HepG2 (cell line): Measurements from ENCODE around the gene MBNL3. TPM values are rescaled to one million over a fixed set of nuclear protein-coding genes. Genes with fewer than 3 reads are reported as not detected.

Experiments used
- ATAC-seq: fragments of 200-7000 bp; cut with Tn5 transposase; 3 replicates; pipeline ENCODE4 v1.9.1; 2020; ENCODE audit warnings: mild to moderate bottlenecking, moderate library complexity
- BruUV-seq: library from RNA; stranded (reverse); fragments of 400-500 nt; replicated peaks from 2 replicates; lab custom pipeline; 2021; lab: Mats Ljungman, UMichigan
- CTCF ChIA-PET: fragments of 300-600 bp; formaldehyde crosslinking; extraction: SDS; loops from one replicate; lab custom pipeline; 2021; ENCODE audit warnings: low total read pairs, inconsistent platforms, low intra/inter-chr PET ratio; lab: Yijun Ruan, JAX
- POLR2A ChIA-PET: fragments of 350-600 bp; sonication (Branson Sonifier 250); formaldehyde crosslinking; loops from one replicate; lab custom pipeline; 2020; ENCODE audit warnings: antibody characterized with exemption, inconsistent platforms; lab: Yijun Ruan, JAX
- DNase-seq: peaks from one replicate; pipeline ENCODE4 v3.0.0-alpha.2; 2015; ENCODE audit warnings: low spot score
- FAIRE-seq: peaks from 3 replicates; lab custom pipeline; 2011; peaks lifted over from hg19 to GRCh38; lab: Jason Lieb, UNC
- H2AFZ ChIP-seq: one replicate; pipeline ENCODE4 v1.6.1; 2011; ENCODE audit warnings: low read length, inconsistent platforms
- H3K27ac ChIP-seq: fragments of 300-600 bp; 3 replicates; pipeline ENCODE4 v1.8.0; 2011; ENCODE audit warnings: mixed run types, mild to moderate bottlenecking, mixed read lengths, low read length, inconsistent platforms; ENCODE audit not compliant: insufficient read depth; ENCODE audit errors: extremely low read length
- H3K27me3 ChIP-seq, 2 experiments: fragments of 200-600 bp in 1 of 2; 2 replicates in 1 of 2; 3 replicates in 1 of 2; pipeline versions ENCODE4 v1.6.0 to v1.8.0; 2011; ENCODE audit warnings: low read length in 2 of 2, mild to moderate bottlenecking in 2 of 2, moderate library complexity in 2 of 2, inconsistent platforms in 1 of 2; ENCODE audit not compliant: insufficient read depth in 2 of 2, control insufficient read depth in 1 of 2
- H3K36me3 ChIP-seq, 2 experiments: fragments of 200-600 bp in 1 of 2; replicated peaks in 1 of 2; 2 replicates in 1 of 2; 3 replicates in 1 of 2; pipeline versions ENCODE4 v1.5.1 to v1.8.0; 2011; ENCODE audit warnings: low read length in 2 of 2, inconsistent platforms in 1 of 2; ENCODE audit not compliant: insufficient read depth in 2 of 2, control insufficient read depth in 1 of 2
- H3K4me1 ChIP-seq: 2 replicates; pipeline ENCODE4 v1.5.1; 2012; ENCODE audit warnings: low read length, inconsistent platforms; ENCODE audit not compliant: insufficient read depth
- H3K4me2 ChIP-seq: 2 replicates; pipeline ENCODE4 v1.6.0; 2011; ENCODE audit warnings: low read depth, low read length, inconsistent platforms
- H3K4me3 ChIP-seq, 3 experiments: fragments of 200-600 bp in 1 of 3; sonication (generic), shearing (Covaris generic) in 1 of 3; replicated peaks in 1 of 3; 2 replicates each; pipeline ENCODE4 v1.5.1; 2011 to 2016; ENCODE audit warnings: low read length in 3 of 3, inconsistent platforms in 2 of 3, low read depth in 2 of 3, mild to moderate bottlenecking in 2 of 3, control low read depth in 1 of 3, mixed read lengths in 1 of 3; ENCODE audit not compliant: insufficient read depth in 1 of 3
- H3K79me2 ChIP-seq: one replicate; pipeline ENCODE4 v1.6.1; 2011; ENCODE audit warnings: low read length, inconsistent platforms; ENCODE audit not compliant: insufficient read depth
- H3K9ac ChIP-seq: 2 replicates; pipeline ENCODE4 v1.6.0; 2011; ENCODE audit warnings: mild to moderate bottlenecking, low read depth, low read length, inconsistent platforms; ENCODE audit not compliant: insufficient read depth
- H3K9me3 ChIP-seq: 2 replicates; pipeline ENCODE4 v1.5.1; 2012; ENCODE audit warnings: mild to moderate bottlenecking, low read length
- H4K20me1 ChIP-seq: 2 replicates; pipeline ENCODE4 v1.6.0; 2011; ENCODE audit warnings: inconsistent platforms, mild to moderate bottlenecking, low read length, moderate library complexity; ENCODE audit not compliant: insufficient read depth
- CREM ChIP-seq, 2 experiments: sonication (generic) in 1 of 2; formaldehyde crosslinking in 1 of 2; IDR thresholded peaks; 2 replicates each; pipeline versions ENCODE4 v1.4.0 to v1.6.1; 2016 to 2020; ENCODE audit warnings: antibody characterized with exemption in 1 of 2, mild to moderate bottlenecking in 1 of 2, missing genetic modification reagents in 1 of 2
- EED ChIP-seq: sonication (generic); formaldehyde crosslinking; IDR thresholded peaks from 2 replicates; pipeline ENCODE4 v1.5.0; 2020; ENCODE audit warnings: mild to moderate bottlenecking, missing genetic modification reagents
- HNF4A ChIP-seq: sonication (generic); formaldehyde crosslinking; IDR thresholded peaks from 2 replicates; pipeline ENCODE4 v1.4.0; 2020; ENCODE audit warnings: missing genetic modification reagents
- KDM5B ChIP-seq: sonication (generic); formaldehyde crosslinking; IDR thresholded peaks from 2 replicates; pipeline ENCODE4 v1.4.0; 2020; ENCODE audit warnings: missing genetic modification reagents, mild to moderate bottlenecking, borderline replicate concordance
- KLF11 ChIP-seq: IDR thresholded peaks from 2 replicates; pipeline ENCODE4 v1.6.1; 2016; ENCODE audit warnings: missing compliant biosample characterization
- MAFK ChIP-seq, 2 experiments: IDR thresholded peaks in 1 of 2; conservative IDR thresholded peaks in 1 of 2; 2 replicates each; pipeline ENCODE4 v1.6.1; 2011; ENCODE audit warnings: improper control_type of control experiment in 2 of 2, low read length in 2 of 2
- NCOA1 ChIP-seq: sonication (generic); formaldehyde crosslinking; IDR thresholded peaks from 2 replicates; pipeline ENCODE4 v1.9.0; 2021; ENCODE audit warnings: missing genetic modification reagents
- NCOR1 ChIP-seq: fragments of 200-600 bp; sonication (generic); IDR thresholded peaks from 2 replicates; pipeline ENCODE4 v1.7.0; 2017; ENCODE audit warnings: antibody characterized with exemption, low read length, borderline replicate concordance
- THYN1 ChIP-seq: sonication (generic); formaldehyde crosslinking; IDR thresholded peaks from 2 replicates; pipeline ENCODE4 v1.8.1; 2023; ENCODE audit warnings: low read depth, mild to moderate bottlenecking, moderate library complexity, missing genetic modification reagents, borderline replicate concordance
- ZMYM3 ChIP-seq: sonication (generic); formaldehyde crosslinking; IDR thresholded peaks from 2 replicates; pipeline ENCODE4 v1.5.1; 2020; ENCODE audit warnings: mild to moderate bottlenecking, missing genetic modification reagents
- ZNF234 ChIP-seq: sonication (generic); formaldehyde crosslinking; conservative IDR thresholded peaks from 2 replicates; pipeline ENCODE4 v1.5.1; 2020; ENCODE audit warnings: mild to moderate bottlenecking, missing genetic modification reagents
- ZNF607 ChIP-seq: sonication (generic); formaldehyde crosslinking; IDR thresholded peaks from 2 replicates; pipeline ENCODE4 v1.5.1; 2020; ENCODE audit warnings: missing genetic modification reagents, mild to moderate bottlenecking, borderline replicate concordance
- ZNF792 ChIP-seq: IDR thresholded peaks from 2 replicates; pipeline ENCODE4 v1.6.1; 2016
- ZZZ3 ChIP-seq: sonication (generic); formaldehyde crosslinking; IDR thresholded peaks from 2 replicates; pipeline ENCODE4 v1.4.0; 2020; ENCODE audit warnings: missing genetic modification reagents, mild to moderate bottlenecking, borderline replicate concordance
- in situ Hi-C: cut with HindIII; loops from 2 replicates; pipeline ENCODE4 v1.10.0; 2017; ENCODE audit warnings: low pct_unique_long_range_greater_than_20kb; ENCODE audit not compliant: extremely low pct_ligation_motif_present
- intact Hi-C: fragments of 100-400 bp; cut with micrococcal nuclease; formaldehyde crosslinking; loops from one replicate; pipeline ENCODE4 v1.10.0; 2022; ENCODE audit not compliant: unreplicated experiment
- polyA plus RNA-seq, 8 experiments: library from polyadenylated mRNA; depleted of rRNA in 3 of 8; stranded (reverse) in 7 of 8; unstranded in 1 of 8; fragments of >200 nt; fragmentation: Illumina TruSeq in 4 of 8; extraction: Trizol in 4 of 8; gene quantifications; 2 replicates each; pipeline versions ENCODE4 v1.2.1 to v1.2.3, GENCODE V29; 2011 to 2016; ENCODE audit warnings: low read depth in 4 of 8, missing spikeins in 1 of 8, mixed read lengths in 1 of 8; ENCODE audit not compliant: insufficient read depth in 1 of 8
- total RNA-seq, 5 experiments: library from RNA; depleted of rRNA; stranded (reverse); fragments of >200 nt; fragmentation: Illumina TruSeq; extraction: Trizol; gene quantifications; 2 replicates each; pipeline ENCODE4 v1.2.3, GENCODE V29; 2016; ENCODE audit warnings: low read depth in 1 of 5
- TF ChIP-seq, protein P1 (sequence below): sonication (generic); formaldehyde crosslinking; IDR thresholded peaks from 2 replicates; pipeline ENCODE4 v1.8.1; 2023; ENCODE audit warnings: mild to moderate bottlenecking, missing genetic modification reagents
- TF ChIP-seq, protein P2 (sequence below): sonication (generic); formaldehyde crosslinking; IDR thresholded peaks from 2 replicates; pipeline ENCODE4 v1.4.0; 2020; ENCODE audit warnings: missing genetic modification reagents, borderline replicate concordance
- TF ChIP-seq, protein P3 (sequence below): sonication (generic); formaldehyde crosslinking; IDR thresholded peaks from 2 replicates; pipeline ENCODE4 v1.9.0; 2021; ENCODE audit warnings: missing genetic modification reagents, mild to moderate bottlenecking, borderline replicate concordance
- TF ChIP-seq, protein P4 (sequence below): sonication (generic); formaldehyde crosslinking; IDR thresholded peaks from 2 replicates; pipeline ENCODE4 v1.5.0; 2020; ENCODE audit warnings: mild to moderate bottlenecking, missing genetic modification reagents, borderline replicate concordance

MBNL3 gene
- total and polyA plus RNA-seq, 2 of the 13 experiments (the other 11 are each of a cell fraction or from before 2014, with no cell fraction given) = 155 to 257 TPM

DNA sequence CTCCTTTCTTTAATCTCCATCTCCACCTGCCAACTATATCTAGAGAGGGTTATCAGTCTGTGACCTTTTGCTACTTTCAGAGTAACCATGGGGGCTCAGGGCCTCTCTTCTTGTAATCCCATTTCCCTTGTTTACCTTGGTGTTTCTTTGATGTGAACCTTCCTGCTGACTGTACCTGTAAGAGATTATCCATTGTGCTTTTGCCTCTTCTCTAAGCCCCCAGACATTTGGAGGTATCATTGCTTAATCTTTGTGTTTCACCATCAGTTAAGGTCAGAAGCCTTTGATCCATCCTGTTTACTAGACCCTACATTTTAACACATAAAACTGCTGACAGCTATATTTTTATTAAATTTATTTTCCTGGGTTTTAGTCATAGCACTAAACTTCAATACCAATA lies 157.8 kb downstream of the MBNL3 start:
- FAIRE-seq (peak; percentile 69), ATAC-seq (peak; percentile 86), DNase-seq (peak; percentile 95)
- Histone ChIP-seq H4K20me1 (no peaks in the 10 kb centered on the region), H3K9me3 (no peaks in the 10 kb centered on the region), H3K27me3 (no peaks in the 10 kb centered on the region), H2AFZ (no peak overlapping the region), H3K4me2 (peak overlapping the region; percentile 49), H3K4me3 (peak overlapping the region in 2 of 3 experiments; percentile 7 to 16; a peak in 2 of 6 replicates), H3K79me2 (no peaks in the 10 kb centered on the region), H3K36me3 (no peaks in the 10 kb centered on the region), H3K9ac (no peak overlapping the region), H3K27ac (peak overlapping the region; percentile 73), H3K4me1 (peaks cover 66% of the 10 kb centered on the region)
- POLR2A ChIA-PET = interaction anchor here (1.8 kb wide), 1 partner anchor 38 kb away, joined by 6 read pairs; no protein-coding TSS in a partner anchor
- in situ Hi-C loops (no loop called here), intact Hi-C loops (loop anchor here (2.0 kb wide), 1 partner anchor 38 kb away; no protein-coding TSS in a partner anchor)
- CTCF ChIA-PET = no interaction called here
- BruUV-seq = no TSS peak
- TF ChIP-seq, protein P1, sequence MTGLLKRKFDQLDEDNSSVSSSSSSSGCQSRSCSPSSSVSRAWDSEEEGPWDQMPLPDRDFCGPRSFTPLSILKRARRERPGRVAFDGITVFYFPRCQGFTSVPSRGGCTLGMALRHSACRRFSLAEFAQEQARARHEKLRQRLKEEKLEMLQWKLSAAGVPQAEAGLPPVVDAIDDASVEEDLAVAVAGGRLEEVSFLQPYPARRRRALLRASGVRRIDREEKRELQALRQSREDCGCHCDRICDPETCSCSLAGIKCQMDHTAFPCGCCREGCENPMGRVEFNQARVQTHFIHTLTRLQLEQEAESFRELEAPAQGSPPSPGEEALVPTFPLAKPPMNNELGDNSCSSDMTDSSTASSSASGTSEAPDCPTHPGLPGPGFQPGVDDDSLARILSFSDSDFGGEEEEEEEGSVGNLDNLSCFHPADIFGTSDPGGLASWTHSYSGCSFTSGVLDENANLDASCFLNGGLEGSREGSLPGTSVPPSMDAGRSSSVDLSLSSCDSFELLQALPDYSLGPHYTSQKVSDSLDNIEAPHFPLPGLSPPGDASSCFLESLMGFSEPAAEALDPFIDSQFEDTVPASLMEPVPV = no peak
- TF ChIP-seq MAFK (conservative IDR thresholded peaks at IDR 0.05 in 1 of 2, IDR thresholded peaks at IDR 0.05 in 1 of 2; ENCODE audit: low read length in 2 of 2) = peak; percentile 88 to 93
- no peak for TF ChIP-seq ZNF234
- TF ChIP-seq, protein P2, sequence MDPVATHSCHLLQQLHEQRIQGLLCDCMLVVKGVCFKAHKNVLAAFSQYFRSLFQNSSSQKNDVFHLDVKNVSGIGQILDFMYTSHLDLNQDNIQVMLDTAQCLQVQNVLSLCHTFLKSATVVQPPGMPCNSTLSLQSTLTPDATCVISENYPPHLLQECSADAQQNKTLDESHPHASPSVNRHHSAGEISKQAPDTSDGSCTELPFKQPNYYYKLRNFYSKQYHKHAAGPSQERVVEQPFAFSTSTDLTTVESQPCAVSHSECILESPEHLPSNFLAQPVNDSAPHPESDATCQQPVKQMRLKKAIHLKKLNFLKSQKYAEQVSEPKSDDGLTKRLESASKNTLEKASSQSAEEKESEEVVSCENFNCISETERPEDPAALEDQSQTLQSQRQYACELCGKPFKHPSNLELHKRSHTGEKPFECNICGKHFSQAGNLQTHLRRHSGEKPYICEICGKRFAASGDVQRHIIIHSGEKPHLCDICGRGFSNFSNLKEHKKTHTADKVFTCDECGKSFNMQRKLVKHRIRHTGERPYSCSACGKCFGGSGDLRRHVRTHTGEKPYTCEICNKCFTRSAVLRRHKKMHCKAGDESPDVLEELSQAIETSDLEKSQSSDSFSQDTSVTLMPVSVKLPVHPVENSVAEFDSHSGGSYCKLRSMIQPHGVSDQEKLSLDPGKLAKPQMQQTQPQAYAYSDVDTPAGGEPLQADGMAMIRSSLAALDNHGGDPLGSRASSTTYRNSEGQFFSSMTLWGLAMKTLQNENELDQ (CRISPR knock-in tag) = no peak
- TF ChIP-seq NCOR1 = peak; percentile 90
- peak; percentile 82 for TF ChIP-seq HNF4A (CRISPR knock-in tag)
- TF ChIP-seq ZNF607 (CRISPR knock-in tag) = no peak
- no peak for TF ChIP-seq KDM5B (CRISPR knock-in tag)
- no peak for TF ChIP-seq ZZZ3 (CRISPR knock-in tag)
- TF ChIP-seq, protein P3, sequence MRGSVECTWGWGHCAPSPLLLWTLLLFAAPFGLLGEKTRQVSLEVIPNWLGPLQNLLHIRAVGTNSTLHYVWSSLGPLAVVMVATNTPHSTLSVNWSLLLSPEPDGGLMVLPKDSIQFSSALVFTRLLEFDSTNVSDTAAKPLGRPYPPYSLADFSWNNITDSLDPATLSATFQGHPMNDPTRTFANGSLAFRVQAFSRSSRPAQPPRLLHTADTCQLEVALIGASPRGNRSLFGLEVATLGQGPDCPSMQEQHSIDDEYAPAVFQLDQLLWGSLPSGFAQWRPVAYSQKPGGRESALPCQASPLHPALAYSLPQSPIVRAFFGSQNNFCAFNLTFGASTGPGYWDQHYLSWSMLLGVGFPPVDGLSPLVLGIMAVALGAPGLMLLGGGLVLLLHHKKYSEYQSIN (CRISPR knock-in tag) = no peak
- TF ChIP-seq THYN1 = no peak
- no peak for TF ChIP-seq EED (CRISPR knock-in tag)
- TF ChIP-seq CREM (IDR thresholded peaks at IDR 0.05) = peak; percentile 95
- TF ChIP-seq CREM (CRISPR knock-in tag; IDR thresholded peaks at IDR 0.05) = no peak
- TF ChIP-seq, protein P4, sequence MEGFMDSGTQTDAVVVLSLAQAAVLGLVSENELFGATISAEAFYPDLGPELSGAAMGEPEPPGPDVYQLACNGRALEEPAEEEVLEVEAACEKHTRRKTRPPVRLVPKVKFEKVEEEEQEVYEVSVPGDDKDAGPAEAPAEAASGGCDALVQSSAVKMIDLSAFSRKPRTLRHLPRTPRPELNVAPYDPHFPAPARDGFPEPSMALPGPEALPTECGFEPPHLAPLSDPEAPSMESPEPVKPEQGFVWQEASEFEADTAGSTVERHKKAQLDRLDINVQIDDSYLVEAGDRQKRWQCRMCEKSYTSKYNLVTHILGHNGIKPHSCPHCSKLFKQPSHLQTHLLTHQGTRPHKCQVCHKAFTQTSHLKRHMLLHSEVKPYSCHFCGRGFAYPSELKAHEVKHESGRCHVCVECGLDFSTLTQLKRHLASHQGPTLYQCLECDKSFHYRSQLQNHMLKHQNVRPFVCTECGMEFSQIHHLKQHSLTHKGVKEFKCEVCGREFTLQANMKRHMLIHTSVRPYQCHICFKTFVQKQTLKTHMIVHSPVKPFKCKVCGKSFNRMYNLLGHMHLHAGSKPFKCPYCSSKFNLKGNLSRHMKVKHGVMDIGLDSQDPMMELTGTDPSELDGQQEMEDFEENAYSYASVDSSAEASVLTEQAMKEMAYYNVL (CRISPR knock-in tag) = peak; percentile 77; the same call in 1 of the 2 replicates
- no peak for TF ChIP-seq ZMYM3 (CRISPR knock-in tag)
- TF ChIP-seq ZNF792 (CRISPR knock-in tag) = no peak
- no peak for TF ChIP-seq NCOA1
- no peak for TF ChIP-seq KLF11
